Measurements from ENCODE around the gene APIP. TPM values are rescaled to one million over a fixed set of nuclear protein-coding genes. Genes with fewer than 3 reads are reported as not detected.

The APIP gene
- total and polyA plus RNA-seq, 7 donors: 33.0 to 68.5 (median 43.9) TPM

DNA sequence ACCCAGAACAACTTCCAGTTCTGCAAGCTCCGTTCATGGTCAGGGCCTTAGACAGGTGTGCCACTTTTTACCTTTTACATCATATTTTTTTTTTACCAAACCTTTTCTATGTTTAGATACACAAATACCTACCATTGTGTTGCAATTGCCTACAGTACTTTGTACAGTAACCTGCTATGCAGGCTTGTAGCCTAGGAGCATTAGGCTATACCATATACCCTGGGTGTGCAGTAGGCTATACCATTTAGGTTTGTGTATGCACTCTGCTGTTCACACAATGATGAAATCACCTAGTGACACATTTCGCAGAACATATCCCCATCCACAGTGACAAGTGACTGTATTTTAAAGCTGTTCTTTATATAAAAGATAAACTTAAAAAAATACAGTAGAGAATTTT lies 29.6 kb downstream of the APIP start:
- TF ChIP-seq EP300 (IDR thresholded peaks at IDR 0.05): no peak
- no peak for TF ChIP-seq CTCF (IDR thresholded peaks at IDR 0.05)
- no peak for TF ChIP-seq POLR2AphosphoS5 (IDR thresholded peaks at IDR 0.05)
- no peak for TF ChIP-seq POLR2A (IDR thresholded peaks at IDR 0.05)
- Histone ChIP-seq H3K27ac (no peak overlapping the region), H3K4me1 (no peaks in the 10 kb centered on the region), H3K36me3 (peaks cover 0 to 42% (median 3%) of the 10 kb centered on the region in 4 donors), H3K27me3 (no peaks in the 10 kb centered on the region), H3K9me3 (no peaks in the 10 kb centered on the region), H3K4me3 (no peak overlapping the region)
- intact Hi-C loops (cut with DNase I): no loop called here
- no peak for DNase-seq
- WGBS, 2 donors: 71 to 85% methylated on average over 2 of the region's 2 CpGs

GRCh38 chr11:34881900-34882299 lies 34.3 kb downstream of the APIP start:
- Histone ChIP-seq H3K27me3 (no peaks in the 10 kb centered on the region), H3K4me3 (no peak overlapping the region), H3K4me1 (no peaks in the 10 kb centered on the region), H3K9me3 (no peaks in the 10 kb centered on the region), H3K36me3 (peaks cover 0 to 32% (median 2%) of the 10 kb centered on the region in 4 donors), H3K27ac (no peak overlapping the region)
- 98 to 99% methylated on average over 3 of the region's 3 CpGs for WGBS, 2 donors
- intact Hi-C loops (cut with DNase I): no loop called here
- TF ChIP-seq POLR2AphosphoS5 (IDR thresholded peaks at IDR 0.05) (no peak), EP300 (IDR thresholded peaks at IDR 0.05) (no peak), CTCF (IDR thresholded peaks at IDR 0.05) (no peak), POLR2A (IDR thresholded peaks at IDR 0.05) (no peak)
- no peak for DNase-seq

DNA sequence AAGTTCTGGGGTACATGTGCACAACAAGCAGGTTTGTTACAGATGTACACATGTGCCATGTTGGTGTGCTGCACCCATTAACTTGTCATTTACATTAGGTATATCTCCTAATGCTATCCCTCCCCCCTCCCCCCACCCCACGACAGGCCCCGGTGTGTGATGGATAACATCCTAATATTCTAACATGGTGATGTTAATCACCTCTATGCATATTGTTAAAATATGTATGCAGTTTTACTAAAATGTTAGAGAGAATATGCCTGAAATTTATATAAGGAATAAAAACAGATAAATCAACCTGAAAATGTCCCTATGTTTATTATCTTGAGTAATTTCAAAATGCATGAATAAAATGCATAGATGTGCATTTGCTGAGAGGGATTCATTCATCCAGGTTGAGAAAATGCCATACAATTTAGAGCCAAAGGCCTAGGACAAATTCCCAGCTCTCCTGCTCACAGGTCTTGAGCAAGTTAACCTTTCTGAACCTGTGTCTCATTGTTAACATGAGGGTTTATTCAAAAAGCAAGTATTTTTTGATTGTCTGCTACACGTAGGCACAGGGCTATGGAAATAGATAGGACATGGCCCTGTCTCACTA lies 38.7 kb downstream of the APIP start:
- intact Hi-C loops (cut with DNase I): no loop called here
- 94 to 98% methylated on average over 3 of the region's 3 CpGs for WGBS, 2 donors
- TF ChIP-seq CTCF (IDR thresholded peaks at IDR 0.05): no peak
- no peak for TF ChIP-seq POLR2A (IDR thresholded peaks at IDR 0.05)
- TF ChIP-seq POLR2AphosphoS5 (IDR thresholded peaks at IDR 0.05): no peak
- TF ChIP-seq EP300 (IDR thresholded peaks at IDR 0.05): no peak

DNA sequence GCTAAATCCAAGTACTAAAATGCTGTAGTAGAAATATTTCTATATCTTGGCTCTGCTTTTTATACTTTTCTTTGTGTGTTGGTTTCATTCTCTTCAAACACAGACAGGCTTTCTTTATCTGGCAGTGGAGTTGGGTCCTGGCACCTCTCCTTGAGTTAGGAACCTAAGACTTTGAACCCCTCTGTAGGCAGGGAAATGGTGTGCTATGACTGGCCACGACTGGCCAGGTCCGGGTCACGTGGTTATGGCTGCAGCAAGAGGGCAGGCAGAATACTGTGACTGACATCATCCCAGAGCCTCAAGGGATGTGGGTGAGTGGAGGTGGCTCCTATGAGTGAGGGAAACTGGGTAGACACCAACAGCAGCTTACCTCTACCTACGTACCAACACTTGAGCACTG lies 42.0 kb downstream of the APIP start:
- H3K9me3 ChIP-seq: no peaks in the 10 kb centered on the region
- no peak overlapping the region for H3K4me3 ChIP-seq
- no peak for DNase-seq
- 95% methylated on average over 4 of the region's 4 CpGs for WGBS, 2 donors
- no peak overlapping the region for H3K27ac ChIP-seq
- no peaks in the 10 kb centered on the region for H3K36me3 ChIP-seq
- TF ChIP-seq EP300 (IDR thresholded peaks at IDR 0.05) (no peak), POLR2A (IDR thresholded peaks at IDR 0.05) (no peak), CTCF (IDR thresholded peaks at IDR 0.05) (no peak), POLR2AphosphoS5 (IDR thresholded peaks at IDR 0.05) (no peak)
- no peaks in the 10 kb centered on the region for H3K4me1 ChIP-seq
- intact Hi-C loops (cut with DNase I): no loop called here
- H3K27me3 ChIP-seq: no peaks in the 10 kb centered on the region

More for the DNA sequence above, 38.7 kb downstream of the APIP start:
- no peak for DNase-seq
- H3K4me1 ChIP-seq: no peaks in the 10 kb centered on the region
- H3K36me3 ChIP-seq: peaks cover 0 to 14% (median 0%) of the 10 kb centered on the region in 4 donors
- no peaks in the 10 kb centered on the region for H3K27me3 ChIP-seq
- H3K4me3 ChIP-seq: no peak overlapping the region
- H3K9me3 ChIP-seq: no peaks in the 10 kb centered on the region
- H3K27ac ChIP-seq: no peak overlapping the region

Measured in sigmoid colon (tissue), 7 donors.